GM23338 (cell line): ENCODE measurements around the gene FBXO38.

Experiments used
- CREB1 ChIP-seq: fragments of 250-450 bp; sonication (Bioruptor Pico); IDR thresholded peaks from 2 replicates; pipeline ENCODE4 v1.5.0; 2020; ENCODE audit warnings: low read depth, mild to moderate bottlenecking, moderate library complexity
- CTCF ChIP-seq, 2 experiments: fragments of 200-600 bp in 1 of 2; sonication (generic) in 1 of 2; conservative IDR thresholded peaks; 2 replicates each; pipeline versions ENCODE4 v1.5.1 to v1.6.1; 2016 to 2017; ENCODE audit warnings: antibody characterized with exemption in 2 of 2, low read depth in 2 of 2, mild to moderate bottlenecking in 2 of 2, moderate library complexity in 1 of 2
- REST ChIP-seq: IDR thresholded peaks from one replicate; pipeline ENCODE4 v1.6.1; 2018; ENCODE audit warnings: antibody characterized with exemption; ENCODE audit not compliant: unreplicated experiment

- TF ChIP-seq CTCF (conservative IDR thresholded peaks at IDR 0.05; ENCODE audit: low read depth in 2 of 2), result no peak
- TF ChIP-seq REST, result no peak
- TF ChIP-seq CREB1 (CRISPR knock-in tag), result no peak
Measured at GRCh38 chr5:148466236-148466580, 82.5 kb downstream of the FBXO38 start.
